HG03103 (cell line): ENCODE data around the gene SRGAP2B.
"Not testable (repeated sequence)": the region's sequence is repeated elsewhere in the genome, so short reads cannot be mapped to it uniquely, and the experiment has no call there.

Experiments used
- ATAC-seq: cut with Tn5 transposase; IDR thresholded peaks from one replicate; pipeline ENCODE4 v1.9.1; 2021; ENCODE audit warnings: low read depth; ENCODE audit not compliant: unreplicated experiment

Gene SRGAP2B

DNA sequence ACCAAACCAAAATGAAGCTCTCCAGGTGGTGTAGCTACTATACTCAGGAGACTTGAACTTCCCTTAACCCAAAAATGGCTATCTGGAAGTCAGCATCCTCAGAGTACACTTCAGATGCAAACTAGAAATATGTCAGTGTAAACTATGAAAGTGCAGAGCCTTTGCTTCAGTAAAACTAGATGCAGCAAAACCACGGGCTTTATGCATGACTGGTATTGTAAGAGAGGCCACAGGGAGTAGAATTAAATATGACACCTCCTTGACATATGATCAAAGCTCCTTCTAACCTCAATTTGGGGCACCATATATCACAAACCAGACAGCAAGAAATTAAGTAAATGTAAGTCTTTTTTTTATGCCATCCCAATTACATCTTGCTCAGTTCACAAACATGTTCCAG lies 47.6 kb downstream of the SRGAP2B start:
- ATAC-seq: not testable (repeated sequence)

DNA sequence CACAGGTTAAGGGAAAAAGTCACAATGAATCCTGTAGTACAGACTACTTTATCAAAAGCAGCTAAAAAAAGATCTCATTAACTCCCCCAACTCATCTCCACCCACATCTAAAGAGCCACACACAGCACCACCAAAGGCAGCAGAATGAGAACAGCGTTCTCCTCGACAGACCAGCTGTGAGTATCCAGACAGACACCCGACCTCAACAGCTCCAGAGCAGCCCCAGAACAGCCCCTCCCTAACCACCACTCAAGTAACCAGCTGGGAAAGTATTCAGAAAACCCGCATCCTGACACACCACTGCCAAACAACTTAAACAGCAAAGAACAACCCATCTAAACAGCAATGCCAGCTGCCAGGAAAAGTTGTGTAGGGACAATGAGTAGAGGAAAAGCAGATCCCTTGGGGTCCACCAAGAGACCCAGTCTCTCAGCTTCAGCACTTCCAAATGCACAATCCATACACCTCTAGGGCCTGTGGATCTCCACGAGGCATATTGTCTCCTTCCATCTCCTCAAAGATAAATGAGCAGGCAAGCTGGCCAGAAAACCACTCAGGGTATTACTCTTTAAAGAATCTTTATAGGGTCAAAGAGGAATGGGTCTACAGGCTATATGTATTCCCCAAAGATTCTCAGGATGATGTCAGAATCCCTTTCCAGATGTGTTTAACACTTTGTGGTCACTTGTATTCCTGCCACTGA lies 49.4 kb downstream of the SRGAP2B start:
- ATAC-seq: not testable (repeated sequence)

DNA sequence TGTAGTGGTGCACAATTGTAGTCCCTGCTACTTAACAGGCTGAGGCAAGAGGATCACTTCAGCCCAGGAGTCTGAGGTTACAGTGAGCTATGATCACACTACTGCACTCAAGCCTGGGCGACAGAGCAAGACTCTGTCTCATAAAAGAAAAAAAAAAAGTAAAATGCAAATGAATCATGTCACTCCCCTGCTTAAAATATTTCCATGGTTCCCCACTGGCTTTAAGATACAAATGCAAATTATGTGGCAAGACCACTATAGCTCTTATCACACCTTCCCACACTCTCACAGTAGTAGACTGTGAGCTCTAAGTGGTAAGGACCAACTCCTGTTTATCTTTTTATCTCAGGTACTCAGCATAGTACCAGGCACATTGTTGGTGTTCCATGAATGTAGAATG lies 53.6 kb downstream of the SRGAP2B start:
- not testable (repeated sequence) for ATAC-seq

DNA sequence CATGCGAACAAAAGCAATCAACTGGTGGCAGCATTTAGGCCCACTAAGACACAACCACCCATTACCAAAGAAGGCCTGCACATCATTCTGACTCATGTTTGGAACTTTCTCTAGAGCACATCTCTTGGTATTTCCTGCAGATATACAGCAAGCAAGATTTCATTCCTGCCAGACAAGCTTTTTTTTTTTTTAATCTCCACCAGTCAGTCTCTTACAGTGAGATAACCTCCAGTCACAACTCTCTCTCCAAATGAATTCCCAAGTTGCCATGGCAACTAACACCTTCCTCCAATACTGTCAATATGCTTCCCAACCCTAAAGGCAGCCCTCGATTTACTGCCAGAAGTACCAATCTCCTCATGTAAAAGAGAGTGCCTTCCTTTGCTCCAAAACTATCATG lies 59.1 kb downstream of the SRGAP2B start:
- not testable (repeated sequence) for ATAC-seq

DNA sequence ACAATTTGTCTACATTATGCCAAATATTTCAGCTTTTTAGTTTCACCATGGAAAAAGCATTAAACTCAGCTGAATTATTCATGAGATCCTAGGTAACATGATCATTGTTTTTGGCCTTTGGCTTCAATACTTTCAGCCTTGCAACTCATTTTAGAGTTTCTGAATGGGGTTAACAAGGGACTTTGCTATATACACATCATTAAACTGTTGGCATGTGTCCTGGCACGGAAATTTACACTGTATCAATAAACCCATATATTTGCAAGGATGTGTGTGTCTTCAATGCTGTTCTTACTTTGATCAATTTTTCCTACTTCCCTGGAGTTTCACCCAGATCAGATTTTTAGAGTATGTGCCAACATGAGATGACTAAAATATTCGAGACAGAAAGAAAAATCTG lies 61.6 kb downstream of the SRGAP2B start:
- ATAC-seq: not testable (repeated sequence)

DNA sequence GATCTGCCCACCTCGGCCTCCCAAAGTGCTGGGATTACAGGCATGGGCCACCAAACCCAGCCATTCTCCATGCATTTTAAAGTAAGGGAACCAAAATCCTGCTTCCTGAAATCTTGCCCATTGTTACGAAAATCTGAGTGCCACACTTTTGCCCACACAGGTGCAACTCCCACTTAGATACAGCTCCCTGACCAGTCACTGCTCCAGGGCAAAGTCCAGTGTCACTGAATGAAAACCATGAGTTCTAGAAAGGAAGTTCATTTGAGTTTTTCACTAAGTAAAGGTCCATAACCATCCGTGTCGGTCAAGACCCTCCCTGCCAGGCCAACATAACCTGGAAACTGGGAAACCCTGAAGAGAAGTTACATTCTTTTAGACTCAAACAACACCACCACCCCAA lies 67.9 kb downstream of the SRGAP2B start:
- not testable (repeated sequence) for ATAC-seq

DNA sequence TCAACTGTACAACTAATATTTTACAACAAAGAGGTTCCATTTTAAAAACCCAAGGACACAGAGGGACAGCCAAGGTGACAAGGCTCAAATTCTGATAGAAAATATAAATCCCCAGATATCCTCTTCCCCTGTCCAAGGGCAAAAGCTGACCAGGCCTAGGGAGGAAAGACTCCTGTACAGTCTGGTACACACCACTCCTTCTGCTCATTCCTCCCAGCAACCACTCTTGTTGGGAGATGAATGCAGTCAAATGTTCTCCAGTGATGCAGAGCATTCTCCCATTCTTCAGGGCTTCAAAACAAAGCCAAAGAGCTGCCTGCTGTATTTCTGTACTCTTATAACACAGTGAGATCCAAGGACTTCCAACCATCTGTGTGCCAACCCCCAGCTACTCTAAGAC lies 69.8 kb downstream of the SRGAP2B start:
- ATAC-seq: not testable (repeated sequence)

DNA sequence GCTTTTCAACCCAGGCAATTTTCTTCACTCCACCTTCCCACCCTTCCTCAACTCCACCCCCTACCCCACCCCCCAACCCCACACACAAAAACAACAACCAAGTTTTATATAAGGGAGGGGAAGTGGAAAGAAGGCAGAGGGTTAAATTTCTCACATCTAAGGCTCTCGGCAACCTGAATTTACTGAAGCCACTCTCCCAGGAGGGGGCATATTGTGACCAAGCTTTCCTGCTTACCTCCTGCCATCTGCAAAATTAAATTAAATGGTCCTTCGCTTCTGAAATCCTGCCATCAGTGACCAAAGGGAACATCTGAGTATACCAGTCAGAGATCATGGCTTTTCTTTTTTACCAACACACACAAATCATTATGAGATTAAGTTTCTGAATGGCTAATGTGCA lies 72.9 kb downstream of the SRGAP2B start:
- not testable (repeated sequence) for ATAC-seq

DNA sequence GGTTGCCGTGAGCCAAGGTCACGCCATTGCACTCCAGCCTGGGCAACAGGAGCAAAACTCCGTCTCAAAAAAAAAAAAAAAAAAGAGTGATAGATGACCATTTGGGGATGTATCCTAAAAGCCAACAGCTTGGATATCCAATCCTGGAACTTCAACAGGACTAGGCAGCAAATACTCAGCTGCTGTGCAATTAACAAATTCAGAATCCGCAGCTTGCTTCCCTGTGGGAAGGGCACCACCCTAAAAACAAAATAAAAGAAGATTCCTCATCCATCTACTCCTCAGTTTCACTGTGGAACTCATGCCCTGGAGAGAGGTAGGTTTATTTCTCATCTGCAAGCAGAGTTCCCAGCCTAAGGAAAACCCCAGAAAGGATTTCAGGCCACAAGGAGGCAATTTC lies 73.4 kb downstream of the SRGAP2B start:
- not testable (repeated sequence) for ATAC-seq

DNA sequence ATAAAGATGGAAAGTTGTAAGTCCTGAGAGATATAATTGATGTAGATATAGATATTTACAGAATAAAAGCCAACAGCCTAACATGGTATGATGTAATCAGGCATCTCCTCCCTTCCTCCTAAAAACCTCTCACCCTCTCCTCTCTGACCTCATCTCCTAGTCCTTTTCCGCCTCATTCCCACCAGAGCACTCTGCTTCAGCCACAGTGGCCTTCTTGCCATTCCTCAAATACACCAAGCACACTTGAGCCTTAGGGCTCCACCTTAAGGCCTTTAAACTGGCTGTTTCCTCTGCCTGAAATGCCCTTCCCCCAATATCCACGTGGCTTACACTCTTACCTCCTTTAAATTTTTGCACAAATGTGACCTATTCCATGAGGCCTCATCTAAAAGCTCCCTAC lies 75.4 kb downstream of the SRGAP2B start:
- not testable (repeated sequence) for ATAC-seq

DNA sequence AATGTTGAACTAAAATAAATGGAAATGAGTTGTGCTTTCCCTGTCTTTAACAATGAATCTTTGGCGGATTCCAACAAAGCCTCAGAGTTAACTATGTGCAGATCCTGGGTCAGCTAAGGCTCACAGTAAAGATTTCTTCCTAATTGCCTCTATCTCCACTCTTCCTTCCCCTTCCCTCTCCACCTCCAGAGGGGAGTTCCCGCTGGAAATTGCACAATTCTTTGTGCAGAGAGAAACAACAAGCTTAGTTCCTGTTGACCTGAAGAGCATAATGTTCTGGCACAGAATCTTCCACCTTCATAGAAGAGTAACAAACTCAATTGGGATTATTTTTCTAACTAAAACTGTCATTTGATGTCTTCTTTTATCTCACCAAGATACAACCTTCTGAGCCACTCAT lies 77.4 kb downstream of the SRGAP2B start:
- not testable (repeated sequence) for ATAC-seq

DNA sequence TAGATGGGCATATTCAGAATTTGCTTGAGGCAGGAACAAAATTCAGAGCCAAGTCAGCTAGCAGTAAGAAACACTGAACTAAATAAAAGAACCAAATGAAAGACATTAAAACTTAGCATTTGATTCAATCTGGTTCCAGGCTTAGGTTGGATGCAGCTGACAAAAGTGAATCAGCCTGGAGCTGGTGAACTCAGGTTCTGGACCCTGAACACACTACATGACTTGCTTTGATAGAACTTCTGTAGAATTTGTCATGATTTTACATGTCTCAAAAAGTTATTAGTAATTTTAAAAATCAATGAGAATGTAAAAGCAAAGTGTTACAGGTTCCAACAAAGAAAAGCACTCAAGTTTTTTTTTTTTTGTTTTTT lies 78.7 kb downstream of the SRGAP2B start:
- not testable (repeated sequence) for ATAC-seq

DNA sequence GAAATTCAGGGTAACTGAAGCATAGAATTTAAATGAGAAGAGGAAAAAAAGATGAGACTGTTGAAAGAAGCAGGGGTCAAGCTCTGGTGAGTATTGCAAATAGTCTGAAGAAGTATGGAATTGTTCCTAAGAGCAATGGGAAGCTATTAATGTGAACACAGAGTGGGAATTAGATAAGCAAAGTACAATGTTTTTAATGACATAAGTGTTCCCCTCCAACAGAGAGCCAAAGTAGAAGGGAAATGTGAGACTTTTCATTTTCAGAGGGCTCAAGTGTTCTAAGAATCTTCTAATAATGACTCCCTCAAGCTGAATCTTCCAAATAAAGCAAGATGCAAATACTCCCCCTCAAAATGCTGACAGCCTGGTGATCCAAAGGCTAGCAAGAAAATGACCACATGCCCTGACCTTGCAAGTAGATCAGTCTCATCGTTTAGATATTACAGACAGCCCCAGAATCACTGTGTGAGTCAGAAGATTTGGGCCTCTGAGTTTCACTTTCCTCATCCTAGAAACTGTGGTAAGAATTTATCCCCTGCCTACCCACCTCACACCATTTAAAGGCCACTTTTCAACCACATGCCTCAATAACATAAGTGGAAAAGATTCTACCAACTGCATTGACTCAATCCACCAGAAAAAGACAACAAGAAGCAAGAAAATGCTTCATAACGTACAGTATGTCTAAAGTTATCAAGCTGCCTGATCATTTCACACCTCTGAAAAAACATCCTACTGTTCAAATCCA lies 79.2 kb downstream of the SRGAP2B start:
- not testable (repeated sequence) for ATAC-seq

DNA sequence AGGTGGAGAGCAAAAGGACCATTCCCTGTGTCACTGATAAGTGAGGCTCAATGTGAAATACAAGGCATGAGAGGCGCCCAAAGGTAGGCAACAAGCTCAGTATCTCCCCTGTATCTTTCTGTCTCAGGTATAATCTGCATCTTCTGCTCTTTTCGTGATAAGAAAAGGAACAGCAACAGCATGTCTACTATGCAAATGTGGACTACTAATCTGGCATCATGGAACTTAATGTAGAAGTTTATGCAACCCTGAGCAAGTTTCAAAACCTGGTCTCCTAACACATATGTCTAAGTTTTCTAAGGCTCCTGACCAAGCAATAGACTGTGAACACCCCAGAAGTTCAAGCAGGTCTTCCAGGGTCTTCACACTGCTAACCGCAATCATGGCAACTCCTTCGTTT lies 81.8 kb downstream of the SRGAP2B start:
- ATAC-seq: not testable (repeated sequence)

DNA sequence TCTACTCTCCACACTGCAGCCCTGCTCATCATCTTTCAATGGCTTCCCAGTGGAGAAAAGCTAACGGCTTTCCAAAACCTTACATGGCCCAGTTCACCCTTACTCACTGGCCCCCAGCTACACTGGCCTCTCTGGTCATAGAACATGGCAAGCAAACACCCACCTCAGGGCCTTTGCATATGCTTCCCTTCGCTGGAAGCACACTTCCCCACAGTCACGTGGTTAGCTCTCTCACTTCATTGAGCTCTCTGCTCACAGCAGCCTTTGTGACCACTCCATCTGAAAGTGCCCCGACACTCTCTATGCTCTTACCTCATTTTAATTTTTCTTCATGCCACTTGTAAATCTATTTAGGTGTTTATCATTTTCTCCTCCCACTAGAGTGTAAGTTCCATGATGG lies 83.3 kb downstream of the SRGAP2B start:
- not testable (repeated sequence) for ATAC-seq

DNA sequence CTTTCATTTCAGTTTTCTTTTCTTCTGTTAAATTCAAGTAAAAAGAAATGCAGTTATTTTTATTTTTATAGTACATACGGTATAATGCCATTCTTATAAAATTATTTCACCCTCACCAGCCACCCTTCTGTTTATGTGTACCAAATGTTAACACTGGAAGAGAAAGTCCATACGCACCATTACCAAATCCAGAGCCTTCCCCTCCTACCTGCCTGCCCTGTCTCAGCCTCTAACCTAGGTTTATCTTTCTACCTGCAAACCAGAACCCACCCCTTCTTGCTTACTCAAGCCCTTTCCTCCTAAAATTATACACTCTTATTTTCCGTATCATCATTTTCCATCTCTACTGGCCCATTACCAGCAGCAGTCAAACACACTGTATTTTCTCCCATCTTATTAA lies 84.5 kb downstream of the SRGAP2B start:
- ATAC-seq: not testable (repeated sequence)

DNA sequence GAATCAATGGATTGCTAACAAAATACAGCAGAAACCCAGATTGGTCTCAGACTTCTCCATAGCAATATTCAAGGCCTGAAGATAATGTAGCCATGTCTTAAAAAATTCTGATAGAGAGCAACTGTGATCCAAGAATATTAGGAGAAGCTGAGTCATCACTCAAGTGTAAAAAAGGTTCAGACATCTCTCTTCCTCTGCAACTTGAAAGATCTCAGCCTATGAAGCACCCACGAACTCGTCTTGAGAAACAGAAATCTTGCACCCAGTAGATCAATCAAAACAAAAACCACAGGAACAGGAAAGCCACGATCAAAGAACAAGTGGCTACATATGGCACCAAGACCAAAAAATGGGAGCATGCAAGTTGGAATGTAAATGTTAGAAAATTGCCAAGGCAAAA lies 85.2 kb downstream of the SRGAP2B start:
- not testable (repeated sequence) for ATAC-seq

DNA sequence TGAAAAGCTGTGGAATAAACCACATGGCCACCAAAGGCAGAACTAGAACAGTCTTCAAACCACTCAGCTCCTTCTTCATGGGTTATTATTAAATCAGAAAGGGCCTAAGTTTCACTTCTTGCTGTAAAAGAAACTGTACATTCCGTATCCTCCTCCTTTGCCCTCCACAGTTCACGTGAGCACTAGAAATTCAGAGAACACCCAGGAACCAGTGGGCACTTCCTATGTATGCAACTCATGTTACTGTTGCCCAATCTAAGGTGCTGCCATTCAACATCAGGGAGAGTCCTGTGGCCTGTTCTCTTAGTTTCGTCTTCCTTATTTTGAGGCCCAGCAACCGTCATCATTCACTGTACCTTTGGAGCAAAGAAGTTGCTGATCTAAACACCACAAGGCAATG lies 86.7 kb downstream of the SRGAP2B start:
- ATAC-seq: not testable (repeated sequence)

DNA sequence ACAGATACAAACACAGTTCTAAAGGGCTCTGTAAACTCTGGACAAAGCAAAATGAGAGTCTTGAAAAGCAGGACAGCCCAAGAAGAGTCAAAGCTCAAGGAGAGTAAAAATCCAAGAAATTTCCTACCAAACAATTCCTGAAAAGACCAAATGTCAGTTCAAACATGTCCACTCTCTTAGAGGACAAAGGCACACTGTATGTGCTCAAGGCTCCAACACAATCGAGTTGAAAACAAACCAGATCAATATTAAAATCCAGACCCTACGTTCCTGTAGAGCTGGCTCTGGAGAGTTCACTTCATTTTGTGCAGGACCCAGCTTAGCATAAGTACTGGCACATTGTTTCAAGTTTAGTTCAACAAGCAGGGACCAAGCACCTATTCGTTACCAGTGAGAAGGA lies 90.0 kb downstream of the SRGAP2B start:
- not testable (repeated sequence) for ATAC-seq

DNA sequence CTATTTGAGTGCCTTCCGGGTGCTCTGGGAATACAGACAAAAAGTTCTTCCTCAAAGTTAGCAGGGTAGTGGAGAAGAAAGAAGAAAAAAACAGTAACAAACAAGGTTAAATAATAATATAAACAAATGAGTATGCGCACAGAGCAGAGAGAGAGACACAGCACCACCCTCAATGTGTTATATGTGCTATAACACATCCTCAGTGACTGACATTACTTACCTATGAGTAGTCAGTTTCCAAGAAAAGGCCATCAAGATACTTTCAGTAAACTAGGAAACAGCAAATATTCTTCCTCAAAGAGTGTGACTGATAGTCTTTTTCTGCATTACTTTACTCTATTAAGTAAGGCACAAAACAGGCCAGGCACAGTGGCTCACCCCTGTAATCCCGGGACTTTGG lies 93.7 kb downstream of the SRGAP2B start:
- not testable (repeated sequence) for ATAC-seq

DNA sequence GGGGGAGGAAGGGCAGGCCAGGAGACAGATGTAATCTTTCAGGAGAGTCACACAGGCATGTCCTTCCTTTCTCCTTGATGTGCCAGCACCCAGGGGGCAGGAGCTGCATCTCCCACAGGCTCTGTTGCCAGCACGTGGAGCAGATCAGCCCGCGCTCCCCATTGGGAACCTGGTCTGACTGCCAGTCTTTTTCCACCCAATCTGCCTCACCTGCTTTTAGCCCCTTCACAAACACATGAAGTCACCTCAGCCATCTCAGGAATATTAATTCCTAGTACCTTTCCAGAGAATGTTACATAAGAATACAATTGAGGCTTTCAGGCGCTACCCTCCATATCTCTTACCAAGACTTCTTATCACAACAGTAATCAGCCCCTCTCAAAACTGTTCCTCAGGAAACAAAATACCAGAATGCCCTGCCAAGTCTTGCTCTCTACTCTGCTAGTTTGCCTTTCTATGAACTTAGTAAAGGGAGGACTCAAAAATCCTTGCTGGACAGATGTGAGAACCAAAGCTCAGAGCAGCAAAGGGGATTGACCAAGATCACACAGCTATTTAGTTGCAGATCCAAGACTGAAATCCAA lies 94.3 kb downstream of the SRGAP2B start:
- not testable (repeated sequence) for ATAC-seq
